Endothelial cell of umbilical vein (primary cell): ENCODE measurements around the gene ACTN3. TPM values are rescaled to one million over a fixed set of nuclear protein-coding genes. Genes with fewer than 3 reads are reported as not detected.

ENCODE experiments used
- BruUV-seq: library from RNA; stranded (reverse); fragments of 400-500 nt; replicated peaks from 2 replicates; lab custom pipeline; 2021; lab: Mats Ljungman, UMichigan
- CTCF ChIA-PET: fragments of 300-600, 350-600 bp; sonication (Branson Sonifier 250); formaldehyde crosslinking; loops from one replicate; lab custom pipeline; 2021; ENCODE audit warnings: antibody characterized with exemption, inconsistent platforms; lab: Charles Lee
- POLR2A ChIA-PET: fragments of 300-600, 350-600 bp; sonication (Branson Sonifier 250); formaldehyde crosslinking; loops from one replicate; lab custom pipeline; 2021; ENCODE audit warnings: antibody characterized with exemption, inconsistent platforms; lab: Charles Lee
- DNase-seq: peaks from one replicate; pipeline ENCODE4 v3.0.0-alpha.2; 2011; ENCODE audit warnings: low read depth, low spot score
- FAIRE-seq: peaks from 2 replicates; lab custom pipeline; 2011; peaks lifted over from hg19 to GRCh38; lab: Jason Lieb, UNC
- H2AFZ ChIP-seq: 2 replicates; pipeline ENCODE4 v1.6.0; 2012; ENCODE audit warnings: low read depth, low read length, control low read depth, inconsistent platforms
- H3K27ac ChIP-seq: 2 replicates; pipeline ENCODE4 v1.5.1; 2011; ENCODE audit warnings: low read depth, mild to moderate bottlenecking, control low read depth, low read length, moderate library complexity; ENCODE audit not compliant: insufficient read depth
- H3K27me3 ChIP-seq, 2 experiments: 2 replicates each; pipeline versions ENCODE4 v1.6.0 to v1.6.1; 2011; ENCODE audit warnings: low read length in 2 of 2, mixed read lengths in 1 of 2; ENCODE audit not compliant: control insufficient read depth in 2 of 2, insufficient read depth in 2 of 2
- H3K36me3 ChIP-seq, 2 experiments: 2 replicates in 1 of 2; 3 replicates in 1 of 2; pipeline ENCODE4 v1.5.1; 2011; ENCODE audit warnings: low read length in 2 of 2, mild to moderate bottlenecking in 1 of 2, moderate library complexity in 1 of 2; ENCODE audit not compliant: control insufficient read depth in 2 of 2, insufficient read depth in 2 of 2; ENCODE audit errors: extremely low read depth in 1 of 2
- H3K4me1 ChIP-seq: 3 replicates; pipeline ENCODE4 v1.5.1; 2011; ENCODE audit warnings: mild to moderate bottlenecking, low read length; ENCODE audit not compliant: control insufficient read depth, insufficient read depth; ENCODE audit errors: extremely low read depth
- H3K4me2 ChIP-seq: 2 replicates; pipeline ENCODE4 v1.6.1; 2011; ENCODE audit warnings: low read length, control low read depth, mixed read lengths; ENCODE audit not compliant: insufficient read depth
- H3K4me3 ChIP-seq, 3 experiments: fragments of 200-600 bp in 1 of 3; sonication (generic), shearing (Covaris generic) in 1 of 3; replicated peaks in 1 of 3; 2 replicates each; pipeline ENCODE4 v1.5.1; 2011 to 2016; ENCODE audit warnings: control low read depth in 3 of 3, low read length in 3 of 3, mild to moderate bottlenecking in 2 of 3, inconsistent platforms in 1 of 3, low read depth in 1 of 3, moderate library complexity in 1 of 3; ENCODE audit not compliant: insufficient read depth in 1 of 3
- H3K79me2 ChIP-seq: 2 replicates; pipeline ENCODE4 v1.6.0; 2012; ENCODE audit warnings: low read length, inconsistent platforms; ENCODE audit not compliant: control insufficient read depth, insufficient read depth
- H3K9ac ChIP-seq: replicated peaks from 2 replicates; pipeline ENCODE3; 2011; ENCODE audit warnings: low read length, control low read depth; ENCODE audit not compliant: insufficient read depth; ENCODE audit errors: extremely low read depth
- H3K9me1 ChIP-seq: replicated peaks from 3 replicates; pipeline ENCODE4 v1.6.0; 2011; ENCODE audit warnings: mild to moderate bottlenecking, low read length; ENCODE audit not compliant: control insufficient read depth, insufficient read depth; ENCODE audit errors: extremely low read depth
- H3K9me3 ChIP-seq: replicated peaks from 2 replicates; pipeline ENCODE4 v1.5.1; 2012; ENCODE audit warnings: low read length, inconsistent platforms; ENCODE audit not compliant: control insufficient read depth, insufficient read depth
- H4K20me1 ChIP-seq: replicated peaks from 2 replicates; pipeline ENCODE3; 2011; ENCODE audit warnings: mild to moderate bottlenecking, low read length; ENCODE audit not compliant: control insufficient read depth, insufficient read depth; ENCODE audit errors: extremely low read depth
- CTCF ChIP-seq, 2 donors: IDR thresholded peaks; 1 replicate in 1 of 2; 2 replicates in 1 of 2; pipeline ENCODE4 v1.5.1; 2011; ENCODE audit warnings: low read length in 2 of 2, mild to moderate bottlenecking in 2 of 2, moderate library complexity in 2 of 2, control low read depth in 1 of 2, inconsistent platforms in 1 of 2, low read depth in 1 of 2; ENCODE audit not compliant: insufficient read depth in 1 of 2; ENCODE audit errors: extremely low read depth in 1 of 2
- EZH2 ChIP-seq: IDR thresholded peaks from 2 replicates; pipeline ENCODE4 v1.6.1; 2012; ENCODE audit warnings: borderline replicate concordance, low read depth, mild to moderate bottlenecking, moderate library complexity, low read length, inconsistent platforms; ENCODE audit not compliant: severe bottlenecking
- FOS ChIP-seq: IDR thresholded peaks from 2 replicates; pipeline ENCODE4 v1.6.1; 2011; ENCODE audit warnings: mild to moderate bottlenecking, low read length, moderate library complexity, borderline replicate concordance; ENCODE audit not compliant: insufficient read depth
- GATA2 ChIP-seq: IDR thresholded peaks from 2 replicates; pipeline ENCODE4 v1.7.0; 2011; ENCODE audit warnings: low read depth, mild to moderate bottlenecking, moderate library complexity, mixed read lengths, low read length; ENCODE audit not compliant: insufficient read length, insufficient read depth
- JUN ChIP-seq: IDR thresholded peaks from 2 replicates; pipeline ENCODE4 v1.6.1; 2011; ENCODE audit warnings: borderline replicate concordance, low read depth; ENCODE audit not compliant: insufficient read length, insufficient read depth
- MAX ChIP-seq: IDR thresholded peaks from 2 replicates; pipeline ENCODE4 v1.6.1; 2011; ENCODE audit not compliant: insufficient read depth, insufficient read length
- MYC ChIP-seq: IDR thresholded peaks from one replicate; pipeline ENCODE4 v1.6.1; 2011; ENCODE audit warnings: mild to moderate bottlenecking, low read depth, low read length
- POLR2A ChIP-seq: IDR thresholded peaks from 2 replicates; pipeline ENCODE4 v1.6.1; 2012; ENCODE audit warnings: low read depth, mild to moderate bottlenecking, control low read depth, low read length
- POLR2AphosphoS5 ChIP-seq: IDR thresholded peaks from 2 replicates; pipeline ENCODE4 v1.6.1; 2012; ENCODE audit warnings: low read depth, mild to moderate bottlenecking, control low read depth, low read length, moderate library complexity; ENCODE audit not compliant: insufficient read depth
- dilution Hi-C: fragments of 300-500 bp; cut with MboI; formaldehyde crosslinking; loops from one replicate; pipeline ENCODE4 v1.15.0; 2019; ENCODE audit warnings: low sequenced_read_pairs; ENCODE audit not compliant: extremely low pct_ligation_motif_present
- intact Hi-C: fragments of 100-400 bp; cut with micrococcal nuclease; formaldehyde crosslinking; loops from one replicate; pipeline ENCODE4 v1.10.0; 2022
- polyA plus RNA-seq, 4 experiments: library from polyadenylated mRNA; depleted of rRNA in 3 of 4; stranded (reverse) in 3 of 4; unstranded in 1 of 4; fragments of >200 nt; gene quantifications; 2 replicates each; pipeline versions ENCODE4 v1.2.1 to v1.2.3, GENCODE V29; 2011 to 2012; ENCODE audit warnings: missing spikeins in 1 of 4
- total RNA-seq: library from RNA; stranded (reverse); gene quantifications from 2 replicates; pipeline ENCODE4 v1.2.3, GENCODE V29; 2021

ACTN3 gene
- total and polyA plus RNA-seq, 2 donors (not counting 3 experiments of a cell fraction or from before 2014, with no cell fraction given) = 0.17 to 0.18 TPM

- TF ChIP-seq POLR2A = no peak
- TF ChIP-seq MYC = no peak
- no peak for TF ChIP-seq FOS
- no peak for TF ChIP-seq MAX
- TF ChIP-seq CTCF (IDR thresholded peaks at IDR 0.05; ENCODE audit: extremely low read depth in 1 of 2, insufficient read depth in 1 of 2, low read depth in 1 of 2, low read length in 2 of 2) = no peak
- no peak for TF ChIP-seq JUN
- no peak for TF ChIP-seq POLR2AphosphoS5
- no peak for TF ChIP-seq GATA2
- TF ChIP-seq EZH2 = no peak
- Histone ChIP-seq H3K27ac (no peak overlapping the region), H3K4me3 (no peak overlapping the region), H3K4me1 (peaks cover 3% of the 10 kb centered on the region), H3K79me2 (no peaks in the 10 kb centered on the region), H2AFZ (no peak overlapping the region), H3K9ac (no peak overlapping the region), H3K9me1 (no peaks in the 10 kb centered on the region), H3K4me2 (no peak overlapping the region), H4K20me1 (no peaks in the 10 kb centered on the region), H3K9me3 (no peaks in the 10 kb centered on the region), H3K36me3 (no peaks in the 10 kb centered on the region), H3K27me3 (no peaks in the 10 kb centered on the region)
- no peak for DNase-seq
- dilution Hi-C loops (no loop called here), intact Hi-C loops (no loop called here)
- no peak for FAIRE-seq
- no TSS peak for BruUV-seq
- ChIA-PET CTCF (no interaction called here), POLR2A (no interaction called here)
These were observed 18.3 kb downstream of the ACTN3 start for GRCh38 chr11:66564984-66565383.
